HG02943 (cell line): ENCODE results near the gene NFE2.
"Not testable (repeated sequence)": the region's sequence is repeated elsewhere in the genome, so short reads cannot be mapped to it uniquely, and the experiment has no call there.

Source experiments
- ATAC-seq: cut with Tn5 transposase; IDR thresholded peaks from one replicate; pipeline ENCODE4 v1.9.1; 2021; ENCODE audit warnings: mild to moderate bottlenecking, low read depth, moderate library complexity; ENCODE audit not compliant: unreplicated experiment

NFE2 gene

GRCh38 chr12:54300732-54301427 is at the start of gene NFE2:
TSS of gene NFE2 (minus strand) at chr12:54301015. CDS start at chr12:54295248, 5,767 bp downstream.
- no peak for ATAC-seq

- no peak for ATAC-seq
Measured at GRCh38 chr12:54349679-54350078, 48.9 kb upstream of the NFE2 start.

- no peak for ATAC-seq
Measured at GRCh38 chr12:54349036-54349435, 48.2 kb upstream of the NFE2 start.

- ATAC-seq: no peak
Measured at GRCh38 chr12:54341378-54342300, 40.8 kb upstream of the NFE2 start.

- no peak for ATAC-seq
Measured at GRCh38 chr12:54340846-54341245, 40.0 kb upstream of the NFE2 start.

- ATAC-seq: no peak
Measured at GRCh38 chr12:54338698-54339296, 38.0 kb upstream of the NFE2 start.

- ATAC-seq: no peak
Measured at GRCh38 chr12:54337854-54338650, 37.2 kb upstream of the NFE2 start.

- no peak for ATAC-seq
Measured at GRCh38 chr12:54337280-54337842, 36.5 kb upstream of the NFE2 start.

GRCh38 chr12:54333420-54334034 is 32.7 kb upstream of the NFE2 start:
- no peak for ATAC-seq

GRCh38 chr12:54331461-54331860 is 30.6 kb upstream of the NFE2 start:
- ATAC-seq: no peak

- ATAC-seq: no peak
Measured at GRCh38 chr12:54330442-54330841, 29.6 kb upstream of the NFE2 start.

GRCh38 chr12:54329759-54330158 is 28.9 kb upstream of the NFE2 start:
- ATAC-seq: no peak

GRCh38 chr12:54328595-54329337 is 28.0 kb upstream of the NFE2 start:
- ATAC-seq: no peak

GRCh38 chr12:54325442-54326109 is 24.8 kb upstream of the NFE2 start:
- ATAC-seq: not testable (repeated sequence)

GRCh38 chr12:54324617-54325441 is 24.0 kb upstream of the NFE2 start, which contains the start of gene COPZ1:
TSS of gene COPZ1 (plus strand) at chr12:54325131. CDS start at chr12:54325164, 33 bp downstream.
- peak; percentile 99 for ATAC-seq

GRCh38 chr12:54321363-54321762 is 20.5 kb upstream of the NFE2 start:
- no peak for ATAC-seq

- ATAC-seq: not testable (repeated sequence)
Measured at GRCh38 chr12:54312309-54312708, 11.5 kb upstream of the NFE2 start.
